LNCaP clone FGC (cell line): Measurements from ENCODE around the gene KIAA0232.
"Not testable (repeated sequence)": the region's sequence is repeated elsewhere in the genome, so short reads cannot be mapped to it uniquely, and the experiment has no call there.

ENCODE experiments used
- DNase-seq: peaks from one replicate; pipeline ENCODE4 v3.0.0-alpha.2; 2011; ENCODE audit warnings: low read depth
- H3K4me3 ChIP-seq: 2 replicates; pipeline ENCODE4 v1.5.1; 2011; ENCODE audit warnings: mild to moderate bottlenecking, low read depth, low read length, control low read depth
- CTCF ChIP-seq: IDR thresholded peaks from 2 replicates; pipeline ENCODE4 v1.5.1; 2012; ENCODE audit warnings: mild to moderate bottlenecking; ENCODE audit not compliant: control insufficient read depth, insufficient read depth; ENCODE audit errors: extremely low read depth

Gene KIAA0232

DNA sequence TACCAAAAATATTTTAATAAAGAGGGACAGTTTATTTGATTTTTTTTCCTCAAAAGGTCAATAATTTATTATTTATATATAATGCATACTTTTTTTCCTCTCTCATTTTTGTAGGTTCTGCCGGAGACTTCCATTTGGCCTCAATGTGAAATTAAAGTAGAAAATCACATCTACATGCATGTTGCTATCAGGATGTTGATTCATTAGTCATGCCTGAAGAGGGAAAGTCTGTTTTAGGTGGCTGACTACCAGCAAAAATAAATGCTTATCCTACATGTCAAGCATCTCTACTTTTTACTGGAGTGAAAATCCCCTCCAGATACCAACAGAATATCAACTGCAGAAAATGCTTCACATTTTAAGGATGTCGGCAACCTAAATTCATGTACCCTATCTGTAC lies 41.5 kb downstream of the KIAA0232 start:
- no peak for TF ChIP-seq CTCF
- no peak overlapping the region for H3K4me3 ChIP-seq
- no peak for DNase-seq

- no peak for TF ChIP-seq CTCF
- DNase-seq = no peak
- no peak overlapping the region for H3K4me3 ChIP-seq
Observed at GRCh38 chr4:6824772-6825402, 42.4 kb downstream of the KIAA0232 start.

DNA sequence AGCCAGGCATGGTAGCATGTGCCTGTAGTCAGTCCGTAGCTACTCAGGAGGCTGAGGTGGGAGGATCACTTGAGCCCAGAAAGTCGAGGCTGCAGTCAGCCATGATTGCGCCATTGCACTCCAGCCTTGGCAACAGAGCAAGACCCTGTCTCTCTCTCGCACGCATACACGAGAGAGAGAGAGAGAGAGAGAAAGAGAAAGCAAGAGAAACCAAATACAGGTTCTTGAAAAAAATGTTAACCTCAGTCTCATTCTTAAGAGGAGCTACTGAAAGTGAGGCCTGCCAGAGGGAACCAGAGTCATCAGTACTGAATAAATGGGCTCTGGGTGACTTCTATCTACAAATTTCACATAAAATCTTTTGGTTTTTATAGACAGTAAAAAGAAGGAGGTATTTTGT lies 42.9 kb downstream of the KIAA0232 start:
- TF ChIP-seq CTCF = no peak
- H3K4me3 ChIP-seq = no peak overlapping the region
- DNase-seq = no peak

DNA sequence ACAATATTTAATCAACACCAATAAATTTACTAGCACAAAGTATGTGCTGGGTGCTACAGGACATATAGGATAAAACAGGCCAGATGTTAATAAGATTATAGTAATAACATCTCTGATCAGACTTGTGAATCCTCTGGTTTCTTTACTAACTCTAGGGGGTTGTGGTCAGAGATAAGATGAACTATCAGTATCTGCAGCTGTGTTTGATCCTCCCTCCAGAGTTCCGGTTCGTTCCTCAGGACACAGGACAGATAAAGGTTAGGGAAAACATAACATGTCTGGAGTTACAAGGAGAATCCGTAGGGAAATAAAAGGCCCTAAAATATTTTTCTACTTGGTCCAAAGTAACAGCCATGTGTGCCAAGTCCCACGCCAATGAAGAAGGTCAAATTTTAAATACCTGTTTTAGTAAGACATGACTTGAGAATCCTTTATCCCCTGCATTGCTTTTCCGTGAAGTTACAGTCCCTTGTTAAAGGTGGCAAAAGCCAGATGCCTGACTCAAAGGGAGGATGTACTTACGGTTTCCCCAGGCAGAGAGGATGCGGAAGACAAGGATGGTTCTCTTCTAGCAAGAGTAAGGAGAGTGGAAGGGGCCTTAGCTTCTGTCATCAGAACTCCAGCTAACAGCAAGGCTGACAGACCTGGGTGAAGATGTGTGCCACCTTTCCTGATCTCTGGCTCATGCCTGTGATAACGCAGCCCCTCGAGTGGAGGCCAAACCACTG lies 44.4 kb downstream of the KIAA0232 start:
- DNase-seq = no peak
- no peak for TF ChIP-seq CTCF
- no peak overlapping the region for H3K4me3 ChIP-seq

DNA sequence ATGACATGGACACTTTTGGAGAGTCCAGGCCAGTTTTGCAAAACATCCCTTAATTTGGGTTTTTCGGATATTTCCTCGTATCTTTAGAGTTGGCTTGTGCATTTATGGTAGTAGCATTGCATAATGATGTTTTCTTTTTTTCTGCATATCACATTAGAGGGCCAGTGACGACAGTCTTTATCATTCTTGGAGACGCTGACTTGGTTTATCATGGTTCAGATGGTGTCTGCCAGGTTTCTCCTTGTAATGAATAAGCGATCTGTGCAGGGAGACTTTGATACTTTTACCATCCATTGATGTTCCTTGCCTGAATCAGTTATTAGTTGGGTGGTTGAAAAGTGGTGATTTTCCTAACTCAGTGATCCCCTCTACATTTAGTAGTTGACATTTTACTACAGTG lies 46.6 kb downstream of the KIAA0232 start:
- H3K4me3 ChIP-seq = no peak overlapping the region
- TF ChIP-seq CTCF = no peak
- no peak for DNase-seq

- DNase-seq = no peak
- TF ChIP-seq CTCF = no peak
- H3K4me3 ChIP-seq = no peak overlapping the region
Observed at GRCh38 chr4:6834867-6835266, 52.3 kb downstream of the KIAA0232 start.

DNA sequence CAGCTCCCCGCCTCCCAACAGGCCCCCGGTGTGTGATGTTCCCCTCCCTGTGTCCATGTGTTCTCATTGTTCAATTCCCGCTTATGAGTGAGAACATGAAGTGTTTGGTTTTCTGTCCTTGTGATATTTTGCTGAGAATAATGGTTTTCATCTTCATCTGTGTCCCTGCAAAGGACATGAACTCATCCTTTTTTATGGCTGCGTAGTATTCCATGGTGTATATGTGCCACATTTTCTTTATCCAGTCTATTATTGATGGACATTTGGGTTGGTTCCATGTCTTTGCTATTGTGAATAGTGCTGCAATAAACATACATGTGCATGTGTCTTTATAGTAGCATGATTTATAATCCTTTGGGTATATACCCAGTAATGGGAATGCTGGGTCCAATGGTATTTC lies 53.1 kb downstream of the KIAA0232 start:
- H3K4me3 ChIP-seq, DNase-seq: not testable (repeated sequence)

DNA sequence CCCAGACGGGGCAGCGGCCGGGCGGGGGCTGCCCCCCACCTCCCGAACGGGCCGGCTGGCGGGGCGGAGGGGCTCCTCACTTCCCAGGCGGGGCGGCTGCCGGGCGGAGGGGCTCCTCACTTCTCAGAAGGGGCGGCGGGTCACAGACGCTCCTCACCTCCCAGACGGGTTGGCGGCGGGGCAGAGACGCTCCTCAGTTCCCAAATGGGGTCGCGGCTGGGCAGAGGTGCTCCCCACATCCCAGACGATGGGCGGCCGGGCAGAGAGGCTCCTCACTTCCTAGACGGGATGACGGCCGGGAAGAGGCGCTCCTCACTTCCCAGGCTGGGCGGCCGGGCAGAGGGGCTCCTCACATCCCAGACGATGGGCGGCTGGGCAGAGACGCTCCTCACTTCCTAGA lies 54.6 kb downstream of the KIAA0232 start:
- H3K4me3 ChIP-seq, DNase-seq: not testable (repeated sequence)
